GM21576 (cell line): ENCODE measurements around the gene AQP5.
"Not testable (repeated sequence)": the region's sequence is repeated elsewhere in the genome, so short reads cannot be mapped to it uniquely, and the experiment has no call there.

Source experiments
- ATAC-seq: cut with Tn5 transposase; IDR thresholded peaks from one replicate; pipeline ENCODE4 v1.9.1; 2021; ENCODE audit warnings: mild to moderate bottlenecking, moderate library complexity; ENCODE audit not compliant: unreplicated experiment

Gene AQP5

DNA sequence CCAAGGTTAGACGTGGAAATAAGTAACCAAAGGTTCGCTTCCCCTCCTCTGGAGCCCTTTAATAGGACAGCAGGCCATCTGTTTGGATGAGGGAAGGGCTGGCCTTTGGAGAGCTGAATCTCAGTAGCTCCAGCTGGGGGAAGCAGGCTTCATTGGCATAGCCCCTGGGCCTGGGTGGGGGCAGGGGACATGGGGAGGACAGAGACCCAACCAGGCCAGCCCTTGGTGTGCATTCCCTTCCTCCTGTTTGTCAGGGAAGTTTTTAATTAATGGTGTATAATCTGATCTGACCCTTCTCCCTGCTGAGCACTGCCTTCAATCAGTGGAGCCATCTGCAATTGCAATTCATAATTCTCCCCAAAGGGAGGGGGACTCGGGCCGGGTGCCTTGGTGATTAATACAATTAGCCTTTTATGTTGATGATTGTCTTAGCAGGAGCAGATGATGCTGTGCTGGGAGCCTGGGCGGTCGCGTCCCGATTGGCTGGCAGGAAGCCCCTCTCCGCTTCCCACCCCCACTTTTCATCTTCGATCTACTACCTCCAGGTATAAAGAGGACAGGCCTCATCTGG is 17.4 kb downstream of the AQP5 start:
- ATAC-seq = no peak

DNA sequence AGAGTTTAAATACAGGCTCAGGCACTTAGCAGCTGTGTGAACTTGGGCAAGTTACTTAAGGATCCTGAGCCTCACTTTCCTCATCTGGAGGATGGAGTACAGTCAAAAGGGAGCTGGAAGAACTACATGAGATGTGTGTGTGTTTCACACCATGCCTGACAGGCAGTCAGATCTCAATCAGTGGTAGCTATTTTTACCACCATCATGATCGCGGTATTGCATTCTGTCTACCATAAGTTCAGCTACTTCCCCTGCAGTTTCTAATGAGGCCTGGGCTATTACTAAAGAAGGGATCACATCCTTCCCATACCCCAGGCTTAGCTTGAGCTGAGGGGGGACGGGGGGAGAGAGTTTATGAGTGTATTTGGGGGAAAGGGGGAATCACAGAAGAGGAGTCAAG is 18.1 kb downstream of the AQP5 start:
- no peak for ATAC-seq

- ATAC-seq = no peak
Measured at GRCh38 chr12:49980501-49981349, 19.1 kb downstream of the AQP5 start.

- ATAC-seq = no peak
Measured at GRCh38 chr12:49982246-49983087, 20.8 kb downstream of the AQP5 start.

GRCh38 chr12:49983892-49984291 is 22.2 kb downstream of the AQP5 start:
- no peak for ATAC-seq

DNA sequence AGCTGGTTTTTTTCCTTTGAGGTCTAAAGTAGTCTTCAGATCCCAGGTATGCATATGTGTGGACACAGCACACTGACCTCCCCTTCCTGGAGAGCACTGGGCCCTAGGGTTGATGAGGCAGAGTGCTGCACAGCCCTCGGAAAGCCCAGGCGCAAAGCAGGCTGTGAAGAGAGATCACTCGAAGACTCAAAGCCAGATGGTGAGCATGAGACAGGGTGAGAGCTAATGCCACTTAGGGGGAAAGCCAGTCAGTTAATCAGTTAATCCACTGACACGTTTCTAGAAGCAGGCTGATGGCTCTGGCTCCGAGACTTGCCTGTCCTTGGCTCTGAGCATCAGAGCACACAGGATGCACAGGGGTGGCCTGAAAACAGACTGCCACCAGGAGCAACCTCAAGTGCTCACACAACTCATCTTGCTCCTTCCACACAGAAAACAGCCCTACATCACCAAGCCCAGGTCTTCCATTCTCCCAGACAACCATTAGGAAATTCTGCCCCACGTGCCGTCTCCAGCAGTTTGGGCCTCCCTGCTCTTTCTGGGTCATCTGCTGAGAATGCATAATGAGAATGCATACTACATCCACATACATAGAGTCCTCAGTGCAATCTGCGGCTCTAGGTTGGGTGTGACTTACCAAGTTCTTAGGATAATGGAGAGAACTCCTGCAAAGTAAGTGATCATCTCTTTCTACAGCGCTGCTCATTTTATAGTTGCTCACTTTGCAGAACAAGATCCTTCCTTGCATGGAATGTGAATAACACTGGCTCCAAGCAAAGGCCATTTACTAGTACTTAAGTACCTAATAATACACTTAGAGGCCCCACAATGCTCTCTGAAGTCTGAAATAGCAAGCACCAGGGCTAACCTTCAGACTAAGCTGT is 23.0 kb downstream of the AQP5 start:
- ATAC-seq = no peak

DNA sequence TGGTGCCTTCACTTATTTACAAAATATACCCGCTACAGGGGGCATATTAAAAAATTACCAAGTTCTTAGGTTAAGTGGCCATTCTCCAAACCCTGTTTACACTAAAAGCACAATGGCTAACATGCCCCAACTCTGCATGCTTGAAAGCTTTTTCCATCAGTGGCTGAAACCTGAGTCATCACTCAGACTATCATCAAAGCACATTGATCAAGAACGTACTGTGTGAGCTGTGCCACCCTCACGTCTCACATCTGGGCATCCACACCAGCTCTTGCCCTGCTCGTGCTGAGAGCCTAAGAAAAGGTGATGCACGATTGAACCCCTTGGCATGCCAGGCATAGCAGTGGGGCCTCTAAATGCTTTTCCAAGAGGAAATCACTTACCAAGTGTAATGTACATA is 24.3 kb downstream of the AQP5 start:
- no peak for ATAC-seq

DNA sequence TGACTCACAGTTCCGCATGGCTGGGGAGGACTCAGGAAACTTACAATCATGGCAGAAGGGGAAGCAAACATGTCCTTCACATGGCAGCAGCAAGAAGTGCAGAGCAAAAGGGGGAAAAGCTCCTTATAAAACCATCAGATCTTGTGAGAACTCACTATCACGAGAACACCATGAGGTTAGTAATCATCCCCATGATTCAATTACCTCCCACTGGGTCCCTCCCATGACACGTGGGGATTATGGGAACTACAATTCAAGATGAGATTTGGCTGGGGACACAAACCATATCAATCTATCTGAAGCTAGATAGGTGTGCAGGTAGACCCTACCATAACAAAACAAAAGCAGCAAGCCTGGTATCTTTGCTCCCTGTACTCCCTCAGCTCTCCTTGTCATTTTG is 24.8 kb downstream of the AQP5 start:
- not testable (repeated sequence) for ATAC-seq

- no peak for ATAC-seq
Measured at GRCh38 chr12:49987625-49988303, 26.1 kb downstream of the AQP5 start.

- not testable (repeated sequence) for ATAC-seq
Measured at GRCh38 chr12:49989400-49989799, 27.7 kb downstream of the AQP5 start.

DNA sequence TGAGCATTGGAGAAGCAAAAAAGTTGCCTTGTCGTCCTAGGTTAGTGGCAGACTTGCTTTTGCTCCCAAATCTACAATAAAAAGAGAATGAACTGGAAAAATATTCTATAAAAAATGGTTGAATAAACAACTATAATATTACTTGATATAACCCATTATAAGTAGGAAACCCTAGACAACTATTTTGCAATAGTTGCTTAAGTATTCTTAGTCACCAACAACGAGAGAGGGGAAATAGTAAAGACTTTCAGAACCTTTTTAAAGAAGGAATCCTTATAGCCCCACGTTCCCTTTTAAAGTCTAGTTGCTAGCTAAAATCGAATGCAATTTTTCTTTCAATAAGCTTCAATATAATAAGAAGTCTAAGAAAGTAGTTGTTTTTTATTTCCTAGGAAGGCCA is 28.6 kb downstream of the AQP5 start:
- no peak for ATAC-seq

- no peak for ATAC-seq
Measured at GRCh38 chr12:49998453-49998852, 36.8 kb downstream of the AQP5 start.

DNA sequence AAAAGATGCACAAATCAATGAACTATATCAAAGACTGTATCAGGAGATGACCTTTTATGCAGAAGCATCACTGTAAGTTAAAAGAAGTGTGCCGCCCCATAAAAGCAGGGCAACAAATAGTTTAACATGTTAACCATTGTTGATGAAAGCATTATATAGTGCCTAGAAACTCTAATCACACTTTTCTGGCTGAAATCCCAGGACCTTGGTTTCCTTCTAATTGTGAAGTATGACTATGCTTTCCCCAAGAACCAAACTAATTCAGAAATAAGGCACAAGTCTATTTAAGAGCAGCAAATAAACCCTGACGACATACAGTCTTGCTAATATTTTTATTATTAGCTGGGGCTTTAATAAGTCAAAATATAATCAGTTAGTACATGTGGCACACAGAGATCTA is 41.9 kb downstream of the AQP5 start:
- no peak for ATAC-seq

DNA sequence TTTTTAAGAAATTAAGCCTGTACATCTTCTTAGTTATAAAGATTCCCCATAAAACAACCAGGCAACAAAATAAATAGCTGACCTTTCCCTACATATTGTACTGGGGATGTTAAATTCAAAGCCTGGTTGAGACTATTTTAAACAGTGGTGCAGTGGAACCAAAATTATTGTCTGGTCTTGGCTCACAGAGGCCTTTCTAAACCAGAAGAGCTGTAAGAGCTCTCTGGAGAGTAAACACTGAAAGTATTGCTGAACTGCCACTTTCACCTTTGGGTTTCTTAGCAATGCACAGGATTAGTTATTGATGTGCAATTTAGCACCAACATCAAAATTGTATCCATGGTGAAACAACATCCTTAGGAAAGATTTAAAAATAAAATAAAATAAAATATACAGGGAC is 43.0 kb downstream of the AQP5 start:
- ATAC-seq = no peak

DNA sequence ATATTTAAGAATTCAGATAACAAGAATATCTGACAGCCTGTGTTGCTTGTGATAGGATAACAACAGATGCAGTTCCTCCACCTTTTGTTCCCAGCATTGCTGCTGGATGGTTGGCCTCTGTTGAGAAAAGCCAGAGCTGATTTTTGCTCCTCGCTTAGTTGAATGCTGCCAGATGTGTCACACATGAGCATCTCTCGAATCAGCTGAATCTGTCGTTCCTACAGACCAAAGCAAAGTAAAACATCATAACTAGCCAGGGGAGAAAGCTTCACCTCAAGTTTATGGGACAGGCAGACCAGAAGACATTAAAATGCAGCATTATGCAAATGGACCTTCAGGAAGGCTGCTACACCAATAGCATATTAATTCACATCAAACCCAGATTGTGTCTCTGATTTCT is 43.5 kb downstream of the AQP5 start:
- ATAC-seq = no peak

GRCh38 chr12:50006280-50006679 is 44.6 kb downstream of the AQP5 start:
- no peak for ATAC-seq

DNA sequence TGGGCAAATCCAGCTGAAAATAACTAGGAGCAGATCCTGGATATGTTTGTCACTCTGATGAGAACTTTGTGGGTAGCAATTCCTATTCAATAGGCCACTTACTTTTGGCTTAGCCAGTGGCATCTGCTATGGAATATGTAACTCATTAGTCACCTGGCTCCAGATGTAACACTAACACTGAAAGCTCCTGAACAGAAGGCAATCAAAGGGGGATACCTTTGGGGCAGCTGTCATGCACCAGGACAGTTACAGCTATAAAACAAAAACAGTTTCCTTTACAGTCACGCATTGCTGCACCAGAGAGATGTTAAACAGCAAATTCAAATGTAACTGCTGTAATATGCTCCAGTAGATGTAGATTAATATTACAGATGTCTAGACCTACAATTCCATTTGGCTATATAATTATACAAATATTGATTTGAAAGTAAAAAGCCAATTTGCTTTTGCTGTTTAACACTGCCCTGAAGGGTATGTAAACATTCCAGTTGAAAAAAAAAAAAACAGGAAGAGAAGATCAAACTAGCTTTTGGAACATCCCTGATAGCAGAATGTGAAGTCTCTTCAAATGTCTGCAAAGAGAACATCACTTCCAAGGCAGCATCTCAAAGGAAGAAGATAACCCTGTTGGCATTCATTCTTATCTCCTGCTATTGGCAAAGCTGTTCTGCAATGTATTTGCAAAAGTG is 45.2 kb downstream of the AQP5 start:
- no peak for ATAC-seq

GRCh38 chr12:50013361-50014147 is 51.9 kb downstream of the AQP5 start:
- ATAC-seq = no peak

- no peak for ATAC-seq
Measured at GRCh38 chr12:50014342-50014741, 52.7 kb downstream of the AQP5 start.
